Epithelial cell of esophagus (primary cell): ENCODE measurements around the gene ITPR2.

Source experiments
- DNase-seq: peaks from one replicate; pipeline ENCODE4 v3.0.0; 2010; ENCODE audit warnings: low read depth
- H3K4me3 ChIP-seq: 2 replicates; pipeline ENCODE4 v1.5.1; 2011; ENCODE audit warnings: mild to moderate bottlenecking, low read length, control low read depth
- CTCF ChIP-seq: IDR thresholded peaks from 2 replicates; pipeline ENCODE4 v1.5.1; 2011; ENCODE audit warnings: low read depth, mild to moderate bottlenecking, low read length, control low read depth, inconsistent platforms; ENCODE audit not compliant: insufficient read depth; ENCODE audit errors: missing control alignments

Gene ITPR2

GRCh38 chr12:26374934-26375680 lies 457.9 kb downstream of the ITPR2 start:
- TF ChIP-seq CTCF: no peak
- H3K4me3 ChIP-seq: no peak overlapping the region
- no peak for DNase-seq

DNA sequence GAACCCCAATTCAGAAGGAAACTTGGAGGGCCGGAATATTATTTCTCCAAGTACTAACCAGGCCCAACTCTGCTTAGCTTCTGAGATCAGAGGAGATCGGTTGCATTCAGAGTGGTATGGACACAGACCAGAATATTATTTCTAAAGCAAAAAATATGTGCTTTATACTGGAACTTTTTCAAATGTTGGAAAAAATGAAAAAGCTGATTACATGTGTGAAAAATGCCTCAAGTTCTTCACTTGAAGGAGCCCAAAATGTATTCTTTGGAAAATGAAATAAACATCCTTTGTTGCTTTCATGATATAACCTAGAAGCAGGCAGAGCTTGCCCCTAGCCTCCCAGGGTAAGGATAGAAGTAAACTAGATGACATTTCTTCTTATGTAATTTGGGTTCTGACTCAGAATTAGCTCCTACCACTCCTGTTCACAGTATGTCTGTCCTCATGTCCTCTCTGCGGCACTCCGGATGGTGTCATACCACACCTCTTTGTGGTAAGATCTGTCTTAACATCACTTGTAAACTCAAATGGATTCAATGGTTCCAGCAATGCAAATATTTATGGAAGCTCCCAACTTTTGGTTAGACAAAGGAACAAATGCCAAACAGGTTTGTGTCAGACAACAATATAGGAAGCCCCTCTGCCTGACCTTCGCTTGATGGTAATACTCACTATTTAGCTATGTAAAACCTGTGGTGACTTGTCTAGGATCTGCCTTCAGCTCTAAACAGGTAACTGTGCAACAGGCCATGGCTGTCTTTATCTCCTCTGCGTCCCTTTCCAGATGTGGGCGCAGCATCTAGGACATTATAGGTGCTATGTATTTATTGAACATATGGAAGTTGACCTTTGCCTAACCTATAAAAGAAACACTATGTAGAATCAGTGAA lies 459.1 kb downstream of the ITPR2 start:
- no peak overlapping the region for H3K4me3 ChIP-seq
- TF ChIP-seq CTCF: no peak
- DNase-seq: peak; percentile 90

GRCh38 chr12:26372866-26373265 lies 460.1 kb downstream of the ITPR2 start:
- no peak for TF ChIP-seq CTCF
- no peak for DNase-seq
- H3K4me3 ChIP-seq: no peak overlapping the region

- no peak for DNase-seq
- H3K4me3 ChIP-seq: no peak overlapping the region
- no peak for TF ChIP-seq CTCF
Observed at GRCh38 chr12:26370098-26370497, 462.9 kb downstream of the ITPR2 start.

GRCh38 chr12:26369588-26369987 lies 463.4 kb downstream of the ITPR2 start:
- DNase-seq: peak; percentile 90
- no peak for TF ChIP-seq CTCF
- H3K4me3 ChIP-seq: no peak overlapping the region

GRCh38 chr12:26367991-26368730 lies 464.8 kb downstream of the ITPR2 start:
- H3K4me3 ChIP-seq: no peak overlapping the region
- no peak for DNase-seq
- TF ChIP-seq CTCF: no peak
